Type B pancreatic cell (in vitro differentiated cells): ENCODE measurements around the gene WDR6. TPM values are rescaled to one million over a fixed set of nuclear protein-coding genes. Genes with fewer than 3 reads are reported as not detected.

ENCODE experiments used
- DNase-seq: peaks from one replicate; pipeline ENCODE4 v3.0.0; 2021; ENCODE audit warnings: mixed read lengths; ENCODE audit not compliant: unreplicated experiment; ENCODE audit errors: extremely low spot score
- H3K27ac Mint-ChIP-seq: 2 replicates; pipeline ENCODE4 v1.8.0; 2021; ENCODE audit warnings: mild to moderate bottlenecking, mixed read lengths
- H3K27me3 Mint-ChIP-seq: 2 replicates; pipeline ENCODE4 v1.8.0; 2021; ENCODE audit warnings: mixed read lengths
- H3K36me3 Mint-ChIP-seq: 2 replicates; pipeline ENCODE4 v1.8.0; 2021; ENCODE audit warnings: mixed read lengths
- H3K4me1 Mint-ChIP-seq: one replicate; pipeline ENCODE4 v1.8.0; 2021; ENCODE audit warnings: mixed read lengths; ENCODE audit not compliant: unreplicated experiment
- H3K4me3 Mint-ChIP-seq: 2 replicates; pipeline ENCODE4 v1.8.0; 2021; ENCODE audit warnings: mild to moderate bottlenecking, mixed read lengths
- H3K9me3 Mint-ChIP-seq: 2 replicates; pipeline ENCODE4 v1.8.0; 2021; ENCODE audit warnings: mixed read lengths
- CTCF ChIP-seq: fragments of 200-600 bp; sonication (generic); conservative IDR thresholded peaks from 2 replicates; pipeline ENCODE4 v1.5.0; 2021; ENCODE audit warnings: antibody characterized with exemption, mild to moderate bottlenecking
- total RNA-seq: library from RNA; stranded (reverse); gene quantifications from 2 replicates; pipeline ENCODE4 v1.2.1, GENCODE V29; 2021; ENCODE audit warnings: low replicate concordance

WDR6 gene
- total RNA-seq, 1 donor from 2014 or later = 334 TPM

GRCh38 chr3:49029563-49029884 lies 22.3 kb downstream of the WDR6 start:
- peaks cover 27% of the 10 kb centered on the region for H3K4me1 Mint-ChIP-seq
- no peak for TF ChIP-seq CTCF
- peaks cover 27% of the 10 kb centered on the region for H3K36me3 Mint-ChIP-seq
- H3K27ac Mint-ChIP-seq = peak overlapping the region; percentile 95
- H3K9me3 Mint-ChIP-seq = no peaks in the 10 kb centered on the region
- DNase-seq = no peak
- no peaks in the 10 kb centered on the region for H3K27me3 Mint-ChIP-seq
- H3K4me3 Mint-ChIP-seq = peak overlapping the region; percentile 98

- Mint-ChIP-seq H3K36me3 (peaks cover 31% of the 10 kb centered on the region), H3K27me3 (no peaks in the 10 kb centered on the region)
Observed at GRCh38 chr3:49030321-49030720, 23.1 kb downstream of the WDR6 start.

GRCh38 chr3:49032646-49033304 lies 25.6 kb downstream of the WDR6 start:
- Mint-ChIP-seq H3K4me3 (no peak overlapping the region), H3K9me3 (no peaks in the 10 kb centered on the region), H3K27me3 (no peaks in the 10 kb centered on the region), H3K36me3 (peaks cover 27% of the 10 kb centered on the region), H3K27ac (no peak overlapping the region), H3K4me1 (peaks cover 18% of the 10 kb centered on the region)
- DNase-seq = no peak
- no peak for TF ChIP-seq CTCF

More at GRCh38 chr3:49030321-49030720, 23.1 kb downstream of the WDR6 start:
- no peak overlapping the region for H3K4me3 Mint-ChIP-seq
- DNase-seq = no peak
- H3K4me1 Mint-ChIP-seq = peaks cover 27% of the 10 kb centered on the region
- H3K27ac Mint-ChIP-seq = peak overlapping the region; percentile 95
- H3K9me3 Mint-ChIP-seq = no peaks in the 10 kb centered on the region
- no peak for TF ChIP-seq CTCF

- Mint-ChIP-seq H3K27me3 (no peaks in the 10 kb centered on the region), H3K4me3 (no peak overlapping the region), H3K27ac (no peak overlapping the region), H3K9me3 (no peaks in the 10 kb centered on the region), H3K36me3 (peaks cover 16% of the 10 kb centered on the region), H3K4me1 (peaks cover 2% of the 10 kb centered on the region)
- no peak for TF ChIP-seq CTCF
- DNase-seq = no peak
Observed at GRCh38 chr3:49034650-49035049, 27.5 kb downstream of the WDR6 start.

GRCh38 chr3:49035281-49035680 lies 28.1 kb downstream of the WDR6 start:
- Mint-ChIP-seq H3K36me3 (peaks cover 16% of the 10 kb centered on the region), H3K27ac (no peak overlapping the region), H3K9me3 (no peaks in the 10 kb centered on the region), H3K4me1 (no peaks in the 10 kb centered on the region), H3K27me3 (no peaks in the 10 kb centered on the region), H3K4me3 (no peak overlapping the region)
- no peak for DNase-seq
- TF ChIP-seq CTCF = no peak

- Mint-ChIP-seq H3K36me3 (peaks cover 23% of the 10 kb centered on the region), H3K4me3 (no peak overlapping the region)
Observed at GRCh38 chr3:49053543-49053942, 46.4 kb downstream of the WDR6 start.

More at GRCh38 chr3:49053543-49053942, 46.4 kb downstream of the WDR6 start:
- H3K27me3 Mint-ChIP-seq = no peaks in the 10 kb centered on the region
- H3K27ac Mint-ChIP-seq = no peak overlapping the region
- TF ChIP-seq CTCF = no peak
- no peaks in the 10 kb centered on the region for H3K9me3 Mint-ChIP-seq
- no peak for DNase-seq
- no peaks in the 10 kb centered on the region for H3K4me1 Mint-ChIP-seq
